Putamen (tissue), 1 donor: ENCODE measurements around the gene HPDL.

Source experiments
- DNase-seq: peaks from one replicate; pipeline ENCODE4 v3.0.0-alpha.2; 2016; ENCODE audit warnings: low spot score

HPDL gene

GRCh38 chr1:45351508-45351907, 24.8 kb downstream of the HPDL start:
- no peak for DNase-seq

GRCh38 chr1:45353685-45354084, 27.0 kb downstream of the HPDL start:
- DNase-seq: peak; percentile 32

- no peak for DNase-seq
These were observed 28.1 kb downstream of the HPDL start for GRCh38 chr1:45354838-45355237.

- no peak for DNase-seq
These were observed 29.0 kb downstream of the HPDL start for GRCh38 chr1:45355683-45356082.

GRCh38 chr1:45356186-45356585, 29.5 kb downstream of the HPDL start:
- no peak for DNase-seq

- DNase-seq: peak; percentile 74
These were observed 33.3 kb downstream of the HPDL start for GRCh38 chr1:45359882-45360513.

- peak; percentile 29 for DNase-seq
These were observed 34.3 kb downstream of the HPDL start for GRCh38 chr1:45360981-45361380.

- DNase-seq: no peak
These were observed 37.6 kb downstream of the HPDL start for GRCh38 chr1:45364294-45364693.

- peak; percentile 29 for DNase-seq
These were observed 38.4 kb downstream of the HPDL start for GRCh38 chr1:45365051-45365450.

- no peak for DNase-seq
These were observed 43.9 kb downstream of the HPDL start for GRCh38 chr1:45370575-45370974.

- no peak for DNase-seq
These were observed 46.9 kb downstream of the HPDL start for GRCh38 chr1:45373573-45373972.

GRCh38 chr1:45375104-45376090, 48.7 kb downstream of the HPDL start:
- DNase-seq: no peak

GRCh38 chr1:45378184-45378583, 51.5 kb downstream of the HPDL start:
- DNase-seq: no peak
